Astrocyte of the hippocampus (primary cell): ENCODE measurements around the gene TMEM97.
"Not testable (repeated sequence)": the region's sequence is repeated elsewhere in the genome, so short reads cannot be mapped to it uniquely, and the experiment has no call there.

Experiments used
- DNase-seq: peaks from one replicate; pipeline ENCODE4 v3.0.0; 2011; ENCODE audit warnings: low read depth, low spot score

TMEM97 gene

DNA sequence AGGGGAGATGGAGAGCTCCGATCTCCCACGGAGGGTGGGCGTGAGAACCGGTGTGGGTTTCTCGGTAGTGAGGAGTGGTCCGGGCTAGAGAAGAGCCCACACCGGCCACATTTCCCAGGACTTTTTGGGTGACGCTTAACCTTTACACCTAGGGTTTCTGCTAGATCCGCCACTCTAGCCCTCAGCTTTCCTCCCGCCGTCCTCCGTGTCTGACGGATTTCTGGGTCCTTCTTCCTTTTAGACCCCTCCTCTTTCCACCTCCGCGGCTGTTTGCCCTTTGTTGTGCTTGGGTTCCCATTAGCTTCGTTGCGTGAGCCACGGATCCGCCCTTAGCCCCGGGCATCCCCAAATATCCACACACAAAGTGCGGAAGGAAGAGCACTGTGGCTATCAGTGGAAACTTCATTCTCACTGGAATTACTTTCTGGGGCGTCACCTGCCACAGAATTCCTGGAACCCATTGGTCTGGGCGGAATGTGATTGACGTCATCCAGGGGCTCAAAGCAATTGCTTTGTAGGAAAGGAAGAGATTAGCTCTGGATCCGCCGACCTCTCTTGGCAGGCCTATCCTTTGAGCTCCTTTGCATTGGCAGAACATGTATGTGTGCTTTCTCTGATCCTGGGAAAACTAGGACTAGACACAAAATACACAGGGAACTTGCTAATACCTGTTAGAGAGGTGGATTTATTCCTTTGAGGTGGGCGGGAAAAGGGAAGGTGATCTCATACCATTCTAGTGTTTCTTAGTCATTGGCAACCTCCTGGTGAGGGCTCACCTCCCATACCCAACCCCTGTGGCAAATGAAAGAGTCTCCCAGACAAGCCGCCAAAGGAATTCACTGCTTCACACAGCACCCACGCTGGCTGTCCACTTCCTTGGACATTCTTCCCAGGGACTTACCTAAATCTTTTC is 17.2 kb downstream of the TMEM97 start:
- DNase-seq = peak; percentile 97

DNA sequence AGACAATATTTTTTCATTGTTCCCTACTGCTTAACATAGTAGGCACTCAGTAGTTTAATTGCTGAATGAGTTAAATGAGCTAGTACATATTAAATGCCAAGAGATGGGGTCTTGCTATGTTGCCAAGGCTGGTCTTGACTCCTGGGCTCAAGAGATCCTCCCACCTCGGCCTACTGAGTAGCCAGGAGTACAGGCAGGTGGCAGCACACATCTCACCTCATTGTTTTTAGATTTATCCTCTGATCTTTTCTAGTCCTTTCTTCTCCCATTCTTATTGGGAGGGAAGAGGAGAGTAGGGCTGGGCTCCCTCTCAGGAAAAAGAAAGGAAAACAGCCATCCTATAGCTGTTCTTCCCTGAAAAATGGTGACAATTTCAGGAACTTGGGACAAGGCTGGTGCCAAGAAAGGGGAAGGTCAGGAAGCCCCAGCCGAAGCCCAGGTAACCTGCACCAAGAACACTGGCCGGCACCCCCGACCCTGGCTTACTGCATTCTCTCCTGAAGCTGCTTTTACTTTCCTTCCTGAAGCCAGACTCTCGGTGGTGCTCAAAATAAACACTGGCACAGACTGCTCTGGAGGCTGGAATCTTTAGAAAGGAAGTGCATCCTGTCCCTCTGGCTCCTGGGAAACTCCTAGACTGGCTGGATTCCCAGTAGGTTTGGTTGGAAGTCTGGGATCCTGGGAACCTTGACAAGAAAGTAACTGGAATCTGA is 19.2 kb downstream of the TMEM97 start:
- DNase-seq = peak; percentile 75

DNA sequence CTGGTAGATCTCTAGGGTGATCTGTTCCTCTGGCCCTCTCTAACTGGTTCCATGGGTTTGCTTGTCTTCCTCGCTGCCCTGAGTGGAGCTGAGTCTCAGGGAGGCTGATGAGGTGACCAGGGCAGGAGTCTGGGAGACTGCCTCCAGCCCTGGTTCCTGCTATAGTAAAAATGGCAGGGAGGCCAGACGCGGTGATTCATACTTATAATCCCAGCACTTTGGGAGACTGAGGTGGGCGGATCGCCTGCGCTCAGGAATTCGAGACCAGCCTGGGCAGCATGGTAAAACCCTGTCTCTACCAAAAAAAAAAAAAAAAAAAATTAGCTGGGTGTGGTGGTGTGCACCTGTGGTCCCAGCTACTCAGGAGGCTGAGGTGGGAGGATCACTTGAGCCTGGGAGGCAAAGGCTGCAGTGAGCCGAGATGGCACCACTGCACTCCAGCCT is 19.8 kb downstream of the TMEM97 start:
- DNase-seq = not testable (repeated sequence)

DNA sequence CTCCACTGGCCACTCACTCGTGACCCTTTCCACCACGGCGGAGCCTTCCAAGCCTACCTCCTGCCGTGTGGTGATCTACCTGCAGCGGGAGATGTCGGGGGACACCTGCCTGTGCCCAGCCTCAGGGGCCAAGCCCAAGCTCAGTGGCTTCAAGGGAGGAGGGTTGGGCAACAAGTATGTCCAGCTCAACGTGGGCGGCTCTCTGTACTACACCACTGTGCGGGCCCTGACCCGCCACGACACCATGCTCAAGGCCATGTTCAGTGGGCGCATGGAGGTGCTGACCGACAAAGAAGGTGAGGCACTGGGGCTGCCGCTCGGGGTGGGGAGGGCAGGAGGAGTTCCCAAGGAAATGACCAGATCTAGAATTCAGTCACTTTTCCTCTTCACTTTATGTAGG is 20.4 kb downstream of the TMEM97 start:
- DNase-seq = no peak

DNA sequence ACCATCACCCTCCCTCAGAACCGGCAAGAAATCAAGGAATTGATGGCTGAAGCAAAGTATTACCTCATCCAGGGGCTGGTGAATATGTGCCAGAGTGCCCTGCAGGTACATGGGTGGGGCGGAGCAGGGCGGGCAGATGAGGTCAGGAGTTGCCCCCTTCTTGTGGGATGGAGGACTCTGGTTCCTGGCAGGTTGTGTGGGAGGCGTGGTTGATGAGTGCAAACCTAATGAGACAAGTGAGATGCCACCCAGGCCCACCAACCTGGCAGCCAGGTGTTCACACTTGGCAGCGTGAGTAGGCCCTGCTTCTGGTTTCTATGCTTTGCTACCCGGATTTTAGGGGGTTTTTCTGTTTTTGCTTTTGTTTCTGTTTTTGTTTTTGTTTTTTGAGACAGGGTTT is 21.4 kb downstream of the TMEM97 start:
- no peak for DNase-seq

DNA sequence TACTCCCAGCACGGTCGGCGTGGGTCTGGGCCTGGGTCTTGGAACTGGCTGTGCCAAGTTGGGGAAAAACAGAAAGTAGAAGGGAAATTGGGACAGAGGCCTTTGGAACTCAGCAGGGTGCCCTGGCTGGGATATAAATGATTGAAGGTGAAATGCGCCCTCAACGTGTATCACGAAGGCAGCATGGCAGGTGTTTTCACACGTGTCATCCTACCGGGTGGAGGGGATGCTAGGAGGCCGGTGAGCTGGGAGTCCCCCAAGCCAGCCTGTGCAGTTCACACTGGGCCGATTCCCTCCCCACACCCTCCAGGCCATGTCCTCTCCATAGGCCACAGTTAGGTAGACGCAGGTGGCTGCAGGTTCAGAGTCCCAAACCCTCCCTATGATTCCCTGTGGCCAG is 22.5 kb downstream of the TMEM97 start:
- DNase-seq = no peak

DNA sequence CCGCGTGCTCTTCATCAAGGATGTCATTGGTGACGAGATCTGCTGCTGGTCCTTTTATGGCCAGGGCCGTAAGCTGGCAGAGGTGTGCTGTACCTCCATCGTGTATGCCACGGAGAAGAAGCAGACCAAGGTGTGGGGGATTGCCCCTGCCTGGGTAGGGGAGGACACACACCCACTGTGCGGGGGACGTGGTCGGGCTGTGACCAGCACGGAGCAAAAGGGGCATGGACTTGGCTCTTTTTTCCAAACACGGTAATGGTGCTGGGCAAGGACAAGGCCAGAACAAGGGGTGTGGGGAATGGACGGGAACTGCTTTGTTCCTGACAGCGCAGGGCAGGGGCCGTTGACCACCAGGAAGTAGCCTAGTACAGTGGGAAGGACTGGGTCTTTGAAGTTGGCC is 23.3 kb downstream of the TMEM97 start:
- DNase-seq = no peak

DNA sequence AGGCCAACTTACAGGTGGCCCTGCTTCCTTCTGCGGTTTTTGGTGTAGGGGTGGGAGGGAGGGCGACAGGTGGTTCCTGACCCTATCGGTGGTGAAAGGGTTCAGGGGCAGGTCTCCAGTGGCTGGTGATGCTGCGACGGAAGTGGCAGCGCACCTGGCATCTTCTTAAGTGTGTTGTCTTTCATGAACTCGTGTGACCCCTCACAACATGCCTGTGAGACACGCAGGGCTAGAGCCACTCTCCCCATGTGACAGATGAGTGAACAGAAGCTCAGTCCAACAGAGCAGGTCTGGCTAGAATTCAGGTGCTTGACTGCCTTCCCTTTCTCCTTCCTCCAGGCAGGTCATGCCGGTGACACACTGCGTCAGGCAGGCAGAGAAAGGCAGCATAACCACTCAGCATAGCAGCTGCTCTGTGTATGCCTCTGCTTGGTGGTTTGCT is 24.5 kb downstream of the TMEM97 start:
- no peak for DNase-seq

DNA sequence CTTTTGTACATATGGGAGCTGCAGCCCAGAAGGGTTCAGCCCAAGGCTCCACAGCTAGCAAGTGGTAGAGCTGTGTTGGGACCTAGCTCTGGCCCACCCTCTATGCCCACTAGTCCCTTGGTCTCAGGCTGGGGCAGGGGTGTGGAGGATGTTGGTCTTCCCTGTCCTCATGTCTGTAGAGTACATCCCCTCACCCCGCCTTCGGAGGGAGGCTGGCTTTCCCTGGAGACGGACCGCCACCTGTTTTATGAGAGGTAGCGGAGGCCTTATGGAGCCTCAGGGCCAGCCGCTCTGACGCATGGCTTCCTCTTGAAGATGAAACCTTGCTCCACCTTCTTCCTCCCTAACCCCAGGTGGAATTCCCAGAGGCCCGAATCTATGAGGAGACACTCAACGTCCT is 25.0 kb downstream of the TMEM97 start:
- no peak for DNase-seq

DNA sequence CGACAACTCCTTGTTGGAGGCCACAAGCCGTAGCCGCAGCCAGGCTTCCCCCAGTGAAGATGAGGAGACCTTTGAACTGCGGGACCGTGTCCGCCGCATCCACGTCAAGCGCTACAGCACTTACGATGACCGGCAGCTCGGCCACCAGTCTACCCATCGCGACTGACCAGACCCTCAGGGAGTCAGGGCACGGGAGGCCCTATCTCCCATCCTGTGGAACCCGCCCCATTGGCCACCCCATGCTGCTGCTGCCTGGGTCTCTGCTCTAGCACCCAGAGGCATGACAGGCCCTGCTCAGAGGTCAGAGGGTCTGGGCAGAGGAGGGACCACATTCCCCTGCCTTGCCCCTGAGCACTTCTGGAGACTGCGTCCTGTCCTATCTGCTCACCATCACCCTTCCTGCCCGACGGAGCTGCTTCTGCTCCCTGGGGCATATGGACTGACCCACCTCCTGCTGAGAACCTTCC is 25.5 kb downstream of the TMEM97 start:
- DNase-seq = no peak

DNA sequence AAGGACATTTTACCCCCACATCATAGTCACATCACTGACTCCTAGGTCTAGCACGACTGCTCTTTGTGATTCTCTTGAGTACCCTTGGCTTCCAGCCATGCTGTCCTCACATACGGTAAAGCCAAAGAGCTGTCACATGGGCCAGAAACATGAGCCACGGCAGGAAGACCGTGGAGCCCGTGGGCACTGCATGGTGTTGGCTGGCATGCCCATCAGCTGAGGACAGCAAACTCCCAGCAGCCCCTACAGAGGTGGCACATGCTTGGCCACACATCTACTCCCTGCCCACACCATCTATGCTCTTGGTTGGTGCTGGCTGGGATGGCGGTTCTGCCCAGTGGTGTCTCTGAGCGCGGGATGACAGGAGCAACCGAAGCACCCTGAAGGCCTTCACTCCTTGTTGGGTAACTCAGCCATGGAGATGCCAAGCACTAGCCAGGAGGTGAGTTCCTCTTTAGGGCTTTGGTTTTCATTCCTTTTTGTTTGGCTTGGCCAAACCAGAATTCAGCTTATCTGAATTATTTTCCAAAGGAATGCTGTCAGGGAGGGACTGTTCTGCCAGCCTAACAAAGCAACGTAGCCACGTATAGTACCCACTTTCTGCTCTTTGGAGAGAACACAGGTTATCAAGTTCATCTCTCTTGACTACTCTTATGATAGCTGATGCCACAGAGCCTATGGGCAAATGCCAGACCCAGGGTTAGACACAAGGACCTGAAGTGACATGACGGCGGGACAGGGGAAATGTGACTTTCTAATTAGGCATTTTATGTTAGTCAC is 26.6 kb downstream of the TMEM97 start:
- DNase-seq = peak; percentile 77

DNA sequence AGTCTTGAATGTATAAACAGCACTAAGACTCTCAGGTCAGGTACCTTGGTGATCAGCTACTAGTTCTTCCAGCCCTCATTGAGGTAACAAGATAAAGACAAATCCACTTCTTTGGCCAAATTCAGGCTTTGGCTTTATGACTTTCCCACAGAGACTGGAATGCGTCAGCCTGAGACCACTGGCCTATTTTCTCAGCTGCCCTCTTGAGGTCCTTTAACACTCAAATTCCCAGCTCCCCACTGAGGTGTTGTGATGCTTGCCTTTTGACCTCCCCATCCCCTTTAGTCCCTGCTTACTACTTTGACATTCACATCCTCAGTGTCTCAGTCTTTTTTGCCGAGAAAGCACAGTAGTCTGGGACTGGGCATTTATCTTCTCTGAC is 27.2 kb downstream of the TMEM97 start:
- DNase-seq = peak; percentile 69

DNA sequence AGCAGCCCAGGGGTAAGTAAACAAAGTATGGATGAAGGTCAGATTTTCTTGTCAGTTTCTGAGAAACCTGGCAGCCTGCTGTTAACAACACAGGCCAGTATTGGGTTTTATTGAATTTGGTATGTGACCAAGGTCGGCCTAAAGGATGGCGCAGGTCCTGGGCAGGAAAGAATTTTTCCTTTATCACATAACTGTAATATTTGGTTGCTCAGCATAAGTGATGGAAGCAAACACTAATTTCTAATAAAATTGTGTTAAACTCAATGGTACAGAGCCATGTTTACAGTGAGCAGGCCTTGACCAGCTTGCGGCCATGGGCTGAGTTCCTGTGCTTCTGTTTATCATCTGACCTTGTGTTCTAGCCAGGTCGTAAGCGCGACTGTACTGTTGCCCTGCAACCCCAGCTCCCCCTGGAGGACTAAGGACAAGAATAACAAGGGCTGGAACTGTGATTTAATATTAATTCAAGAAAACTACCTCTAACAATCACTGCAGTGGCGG is 27.8 kb downstream of the TMEM97 start:
- no peak for DNase-seq

DNA sequence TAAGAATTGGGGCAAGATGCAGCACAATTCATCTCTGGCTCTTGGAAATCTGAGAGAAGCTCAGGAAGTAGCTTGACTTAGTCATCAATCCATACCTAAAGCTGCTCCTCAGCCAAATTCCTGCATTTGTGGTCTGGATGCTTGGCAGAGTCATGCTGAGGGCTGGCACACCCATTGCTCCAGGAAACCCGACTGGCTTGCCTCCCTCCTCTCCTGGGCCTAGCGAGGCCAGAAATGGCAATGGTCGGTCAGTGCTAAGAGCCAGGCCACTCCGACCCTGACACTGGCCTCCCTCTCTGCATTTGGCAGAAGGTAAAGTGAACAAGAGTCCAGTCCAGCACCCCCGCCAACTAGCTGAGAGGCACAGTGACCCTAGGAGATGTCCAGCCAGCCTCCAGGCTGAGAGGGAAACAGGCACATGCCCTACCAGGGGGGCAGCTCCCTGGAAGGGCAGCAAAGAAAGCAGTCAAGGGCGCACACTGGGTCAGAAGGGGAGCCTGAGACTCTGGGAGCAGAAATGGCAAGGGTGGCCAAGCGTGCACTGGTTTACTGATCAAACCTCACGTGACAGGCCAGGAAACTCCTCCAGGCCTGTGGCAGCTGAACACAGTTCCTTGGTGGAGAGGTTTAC is 28.4 kb downstream of the TMEM97 start:
- DNase-seq = peak; percentile 96

DNA sequence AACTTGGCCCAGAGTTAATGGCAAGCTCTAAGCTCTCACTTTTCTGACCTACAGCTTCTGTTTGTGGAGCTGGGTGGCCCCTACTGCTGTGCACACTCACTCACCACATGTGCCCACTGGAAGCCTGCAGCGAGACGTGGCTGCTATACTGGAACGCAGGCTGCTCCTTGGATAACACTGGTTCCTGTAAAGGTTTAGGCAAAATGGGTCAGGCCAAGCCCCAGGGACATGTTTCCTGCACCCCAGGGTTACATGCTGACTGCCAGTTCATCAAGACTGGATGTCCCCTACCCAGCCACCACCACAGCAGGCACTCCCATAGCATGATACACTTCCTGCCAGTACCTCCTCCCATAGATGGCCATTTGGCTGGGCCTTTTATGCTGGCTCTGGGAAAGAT is 30.0 kb downstream of the TMEM97 start:
- DNase-seq = no peak

DNA sequence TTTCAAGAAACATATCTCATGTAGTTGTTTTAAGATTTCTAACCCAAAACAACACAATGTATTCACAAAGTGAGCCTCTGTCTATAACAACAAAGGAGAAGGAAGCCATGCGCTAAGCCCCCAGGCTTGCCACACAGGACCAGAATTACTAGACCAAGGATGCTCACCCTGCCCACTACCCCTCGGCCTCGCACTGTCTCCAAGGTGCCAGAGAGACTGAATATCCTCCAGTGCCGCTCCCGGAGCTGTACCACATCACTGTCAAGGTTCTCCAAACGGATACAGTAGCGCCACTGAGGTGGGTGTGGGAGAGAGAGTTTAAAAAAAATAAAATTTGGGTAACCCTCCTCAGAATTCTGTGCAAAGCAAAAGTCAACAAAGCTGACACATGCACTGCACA is 31.3 kb downstream of the TMEM97 start:
- no peak for DNase-seq

DNA sequence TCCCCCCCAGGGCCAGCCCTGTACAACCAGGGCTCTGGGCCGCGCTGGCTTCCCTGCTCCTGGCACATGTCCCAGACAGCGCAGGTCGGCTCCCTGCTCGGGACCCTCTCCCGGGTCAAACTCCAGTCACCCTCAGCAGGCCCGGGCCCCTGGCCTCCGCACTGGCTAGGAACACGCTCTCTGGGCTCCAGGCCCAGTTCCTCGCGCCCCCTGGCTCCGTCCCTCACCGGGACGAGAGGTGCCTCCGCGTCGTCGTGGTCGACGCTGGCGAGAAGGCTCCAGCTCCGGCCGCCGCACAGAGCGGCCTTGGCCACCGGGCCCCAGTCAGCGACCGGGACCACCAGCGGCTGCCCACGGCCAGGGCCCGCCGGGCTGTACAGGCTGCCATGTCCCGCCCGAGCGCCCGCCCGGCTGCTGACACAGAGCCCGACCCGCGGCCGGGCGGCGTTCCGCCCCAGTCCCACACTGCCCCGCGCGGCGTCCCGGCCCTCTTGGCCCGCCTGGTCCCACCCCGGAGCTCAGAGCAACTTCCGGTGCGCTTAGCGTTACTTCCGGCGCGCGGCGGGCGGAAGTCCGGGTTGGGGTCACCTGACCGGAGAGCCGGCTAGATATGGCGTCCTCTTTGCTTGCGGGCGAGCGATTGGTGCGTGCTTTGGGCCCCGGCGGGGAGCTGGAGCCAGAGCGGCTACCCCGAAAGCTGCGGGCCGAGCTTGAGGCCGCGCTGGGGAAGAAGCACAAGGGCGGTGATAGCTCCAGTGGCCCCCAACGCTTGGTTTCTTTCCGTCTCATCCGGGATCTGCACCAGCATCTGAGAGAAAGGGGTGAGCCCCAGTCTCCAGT is 38.3 kb downstream of the TMEM97 start, which contains the start of gene POLDIP2:
Gene POLDIP2 (minus strand): TSS at position 467 of the 840 bp plus-strand sequence. CDS start 79 bp downstream, at position 388.
- DNase-seq = peak; percentile 98

DNA sequence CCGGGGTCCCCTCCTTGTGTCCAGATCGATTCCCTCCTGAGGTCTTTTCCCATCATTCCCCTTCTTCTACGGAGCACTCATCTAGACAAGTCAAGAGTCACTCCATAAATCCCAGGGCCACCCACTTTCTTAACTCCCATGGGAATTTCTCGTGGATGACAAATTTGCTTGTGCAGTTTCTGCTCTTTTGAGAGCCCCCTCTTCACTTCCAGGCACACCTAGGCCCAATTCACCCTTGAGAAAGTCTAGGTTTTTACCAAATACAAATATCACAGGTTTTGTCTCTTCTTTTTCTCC is 38.8 kb downstream of the TMEM97 start:
- no peak for DNase-seq

DNA sequence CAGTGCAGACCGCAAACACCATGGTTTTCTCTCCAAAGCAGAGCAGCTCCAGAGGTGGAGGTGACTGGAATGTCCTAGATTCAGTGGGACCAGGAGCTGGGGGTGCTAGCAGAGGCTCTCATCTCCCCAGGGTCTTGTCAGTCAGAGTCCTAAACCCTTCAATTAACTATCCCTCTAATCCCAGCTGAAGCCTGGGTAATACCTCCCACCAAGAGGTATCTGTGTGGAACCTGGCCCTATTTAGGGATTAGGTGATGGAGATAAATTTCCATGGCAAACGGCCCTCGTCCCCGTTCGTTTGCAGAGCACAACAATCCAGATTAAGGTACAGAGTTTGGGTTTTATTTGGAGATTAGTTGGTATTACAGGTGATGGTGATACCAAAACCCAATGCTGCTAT is 44.2 kb downstream of the TMEM97 start:
- no peak for DNase-seq
